Stimulated activated CD4-positive, alpha-beta T cell treated with anti-CD3 and anti-CD28 coated beads, Interleukin-15, amount 100 ng/mL, for 48 hours (primary cell): ENCODE measurements around the gene OST4.
"Not testable (repeated sequence)": the region's sequence is repeated elsewhere in the genome, so short reads cannot be mapped to it uniquely, and the experiment has no call there.

ENCODE experiments used
- DNase-seq, 2 donors: peaks; one replicate each; pipeline ENCODE4 v3.0.0-alpha.2; 2020; ENCODE audit warnings: low read depth in 2 of 2

The OST4 gene

DNA sequence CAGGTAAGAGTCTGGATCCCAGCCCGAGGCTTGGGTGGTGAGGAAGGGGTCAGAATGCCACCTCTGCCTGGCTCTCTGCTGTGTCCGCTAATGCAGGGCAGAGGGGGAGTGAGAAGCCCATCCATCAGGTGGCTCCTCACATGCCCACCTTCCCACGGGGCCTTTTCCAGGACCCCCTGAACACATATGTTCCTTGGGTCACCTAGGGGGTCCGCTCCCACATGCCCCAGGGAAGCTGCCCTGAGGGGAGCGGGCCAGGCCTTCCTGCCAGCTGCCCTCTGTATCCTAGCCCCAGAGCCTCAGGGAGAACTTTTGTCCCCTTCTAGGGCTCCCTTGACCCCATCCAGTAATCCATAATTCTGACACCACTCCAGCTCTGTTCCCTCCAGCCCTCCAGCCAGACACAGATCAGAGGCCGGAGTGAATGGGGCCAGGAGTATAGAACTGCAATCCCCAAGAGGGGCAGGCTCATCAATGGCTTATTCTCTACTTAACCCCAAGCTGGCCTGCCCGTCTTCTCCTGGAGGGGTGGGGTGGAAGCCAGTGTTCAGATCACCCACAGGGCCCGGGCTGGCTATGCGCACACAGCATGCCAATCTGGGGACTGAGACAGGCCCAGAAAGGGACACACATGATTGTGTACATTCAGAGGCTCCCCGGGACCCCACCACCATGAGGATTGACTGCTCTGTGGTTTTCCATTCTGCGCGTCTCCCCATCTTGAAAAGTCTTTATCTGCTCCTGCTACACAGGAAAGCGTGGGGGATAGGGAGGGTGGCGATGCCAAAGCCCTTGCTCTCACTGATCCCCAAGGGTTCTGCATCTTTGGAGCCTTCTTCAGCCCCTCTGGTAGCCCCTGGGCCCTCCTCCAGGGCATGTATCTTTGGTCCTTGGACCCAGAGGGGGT is 8.0 kb upstream of the OST4 start:
- no peak for DNase-seq

DNA sequence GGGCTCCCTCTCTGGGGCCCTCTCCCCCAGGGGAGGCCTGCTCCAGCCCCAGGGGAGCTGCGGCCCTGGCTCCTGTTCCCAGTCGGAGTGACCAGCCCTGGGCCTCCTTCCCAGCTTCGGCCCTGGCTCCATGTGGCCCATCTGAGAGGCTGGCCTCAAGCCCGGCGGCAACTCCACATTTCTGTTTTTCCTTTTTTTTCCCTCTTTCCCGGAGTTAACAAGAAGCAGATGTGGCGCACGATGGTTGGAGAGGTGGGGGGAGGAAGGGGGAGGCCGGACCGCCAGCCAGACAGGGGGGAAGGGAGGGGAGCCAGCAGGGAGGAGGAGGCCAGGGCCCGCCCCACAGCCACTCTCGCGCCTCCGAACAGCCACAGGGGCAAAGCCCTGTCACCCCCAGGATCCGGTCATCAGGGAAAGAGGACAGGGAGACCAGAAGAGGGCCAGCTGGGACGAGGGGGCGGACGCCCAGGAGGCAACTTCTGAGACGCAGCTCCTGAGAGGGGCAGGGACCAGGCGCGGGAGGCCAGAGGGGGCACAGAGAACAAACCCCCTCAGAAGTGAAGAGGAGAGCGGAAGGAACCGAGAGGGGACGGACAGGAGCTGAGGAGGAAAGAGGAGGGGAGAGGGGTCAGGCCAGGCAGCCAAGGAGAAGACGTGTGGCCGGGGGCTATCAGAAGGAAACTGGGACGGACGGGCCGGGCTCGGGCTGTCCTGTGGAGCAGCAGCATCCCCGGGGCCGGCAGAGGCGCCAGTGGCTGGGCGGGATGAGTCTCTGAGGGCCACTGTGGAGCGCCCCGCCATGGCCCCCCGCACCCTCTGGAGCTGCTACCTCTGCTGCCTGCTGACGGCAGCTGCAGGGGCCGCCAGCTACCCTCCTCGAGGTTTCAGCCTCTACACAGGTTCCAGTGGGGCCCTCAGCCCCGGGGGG is 7.1 kb upstream of the OST4 start, which contains the start of gene EMILIN1:
TSS of gene EMILIN1 (plus strand) at position 349 of the 928 bp plus-strand sequence. CDS start at position 800, 451 bp downstream.
- no peak for DNase-seq

DNA sequence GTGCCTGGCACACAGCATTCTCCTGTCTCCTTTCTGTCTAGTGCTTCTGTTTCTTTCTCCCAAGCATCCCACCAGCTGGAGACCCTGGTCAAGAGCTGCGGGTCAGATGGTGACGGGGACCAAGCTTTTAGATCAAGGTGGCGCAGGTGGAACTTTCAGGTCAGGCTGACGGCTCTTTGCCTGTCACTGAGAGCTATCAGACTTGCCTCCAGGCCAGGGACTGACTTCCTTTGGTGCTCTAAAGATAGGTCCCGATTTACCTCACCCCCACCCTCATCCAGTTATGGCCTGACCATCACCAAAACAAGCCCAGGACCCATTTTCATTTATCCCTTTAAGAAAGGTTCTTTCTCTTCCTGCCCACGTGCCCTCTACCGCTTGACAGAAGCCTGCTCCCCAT is 5.8 kb upstream of the OST4 start:
- no peak for DNase-seq

DNA sequence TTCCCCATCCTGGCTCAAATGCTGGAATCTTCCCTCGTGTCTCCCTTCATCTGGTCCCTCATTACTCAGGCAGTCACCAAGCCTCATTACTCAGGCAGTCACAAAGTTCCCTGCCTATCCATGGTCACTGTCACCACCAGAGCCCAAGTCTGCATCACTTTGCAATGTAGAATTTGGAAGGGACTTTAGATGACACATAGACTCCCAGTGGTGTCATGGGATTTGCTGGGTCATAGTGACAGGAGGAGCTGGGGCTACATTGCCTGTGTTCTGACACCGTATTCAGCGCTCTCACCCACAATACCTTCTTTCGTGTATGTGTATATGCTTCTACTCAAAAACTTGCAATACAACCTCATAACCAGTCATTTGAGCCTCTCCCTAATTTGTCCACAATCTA is 4.9 kb upstream of the OST4 start:
- DNase-seq, result no peak

DNA sequence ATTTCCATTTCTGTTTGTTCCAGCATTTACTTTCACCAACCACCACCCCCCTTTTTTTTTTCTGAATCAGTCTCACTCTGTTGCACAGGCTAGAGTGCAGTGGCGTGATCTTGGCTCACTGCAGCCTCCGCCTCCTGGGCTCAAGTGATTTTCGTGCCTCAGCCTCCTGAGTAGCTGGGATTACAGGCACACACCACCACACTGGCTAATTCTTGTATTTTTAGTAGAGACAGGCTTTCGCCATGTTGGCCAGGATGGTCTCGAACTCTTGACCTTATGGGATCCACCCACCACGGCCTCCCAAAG is 4.1 kb upstream of the OST4 start:
- DNase-seq, result not testable (repeated sequence)

DNA sequence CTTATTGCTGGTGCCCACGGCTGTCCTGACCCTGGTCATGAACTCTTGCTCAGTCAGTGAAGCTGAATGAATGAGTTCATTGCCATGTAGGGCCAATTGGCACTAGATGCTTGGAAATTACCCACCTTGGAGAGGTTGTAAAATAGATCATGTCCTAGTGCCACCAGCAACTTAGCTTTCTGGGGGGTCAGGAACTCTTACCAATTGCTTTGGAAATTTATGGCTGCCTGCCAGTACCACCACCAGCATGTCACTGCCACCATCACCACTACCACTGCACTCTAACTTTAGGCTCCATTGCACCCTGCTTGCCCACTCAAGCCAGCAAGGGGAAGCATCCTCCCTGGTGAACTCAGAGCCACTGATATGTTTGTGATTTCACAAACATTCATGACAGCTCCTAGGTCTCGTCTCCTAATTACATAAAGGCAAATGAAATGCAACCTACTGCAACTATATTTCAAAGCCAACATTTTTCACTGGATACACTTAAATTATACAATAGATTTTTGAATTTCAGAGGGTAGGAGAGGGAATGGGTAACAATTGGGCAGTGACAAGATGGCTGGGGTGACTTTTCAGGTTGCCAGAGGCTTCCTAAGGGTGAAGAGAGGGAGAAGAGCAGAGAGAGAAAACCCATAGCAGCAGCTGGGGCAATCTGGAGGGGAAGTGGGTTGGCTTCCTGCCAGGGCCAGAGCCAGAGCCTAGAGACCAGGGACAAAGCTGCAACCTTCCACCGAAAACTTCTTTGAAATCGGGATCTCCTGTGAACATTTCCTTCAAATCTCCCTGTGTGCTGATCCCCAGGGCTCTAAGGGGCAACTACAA is 3.5 kb upstream of the OST4 start:
- DNase-seq, result no peak

DNA sequence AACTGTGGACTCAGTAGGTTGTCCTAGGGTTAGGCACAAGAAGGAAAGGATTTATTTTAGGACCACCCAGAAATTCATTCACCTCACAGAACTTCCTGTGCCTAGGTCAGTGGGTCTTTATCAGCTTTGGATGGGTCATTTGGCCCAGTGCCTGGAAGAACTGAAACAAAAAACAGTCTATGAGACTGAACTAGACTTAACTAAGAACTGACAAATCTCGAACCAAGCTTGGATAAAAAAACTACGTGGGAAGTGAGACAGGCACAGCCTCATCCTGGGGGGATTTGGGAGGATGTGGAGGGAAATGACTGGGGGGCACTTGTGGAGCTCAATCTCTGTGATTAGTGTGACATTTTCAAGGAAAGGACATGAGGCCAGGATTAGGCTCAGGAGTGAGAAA is 2.3 kb upstream of the OST4 start:
- no peak for DNase-seq

DNA sequence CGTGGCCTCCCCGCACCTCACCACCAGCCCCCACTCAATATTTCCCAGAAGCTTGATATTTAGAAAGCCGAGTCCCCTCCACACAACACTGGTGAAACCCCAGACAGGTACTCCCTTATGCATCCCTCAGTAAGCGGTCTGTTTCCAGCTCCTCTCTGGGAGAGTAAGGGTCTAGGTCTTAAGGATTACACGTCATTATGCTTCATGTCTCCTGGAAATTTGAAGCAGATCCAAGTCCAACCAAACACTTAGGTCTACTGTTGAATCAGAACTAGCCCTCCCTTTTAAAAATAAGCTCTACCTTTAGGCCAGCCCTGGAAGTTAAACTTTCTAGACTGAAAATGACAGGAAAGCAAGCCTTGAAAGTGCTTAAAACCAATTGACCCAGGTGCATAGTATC is 1.5 kb upstream of the OST4 start:
- no peak for DNase-seq

DNA sequence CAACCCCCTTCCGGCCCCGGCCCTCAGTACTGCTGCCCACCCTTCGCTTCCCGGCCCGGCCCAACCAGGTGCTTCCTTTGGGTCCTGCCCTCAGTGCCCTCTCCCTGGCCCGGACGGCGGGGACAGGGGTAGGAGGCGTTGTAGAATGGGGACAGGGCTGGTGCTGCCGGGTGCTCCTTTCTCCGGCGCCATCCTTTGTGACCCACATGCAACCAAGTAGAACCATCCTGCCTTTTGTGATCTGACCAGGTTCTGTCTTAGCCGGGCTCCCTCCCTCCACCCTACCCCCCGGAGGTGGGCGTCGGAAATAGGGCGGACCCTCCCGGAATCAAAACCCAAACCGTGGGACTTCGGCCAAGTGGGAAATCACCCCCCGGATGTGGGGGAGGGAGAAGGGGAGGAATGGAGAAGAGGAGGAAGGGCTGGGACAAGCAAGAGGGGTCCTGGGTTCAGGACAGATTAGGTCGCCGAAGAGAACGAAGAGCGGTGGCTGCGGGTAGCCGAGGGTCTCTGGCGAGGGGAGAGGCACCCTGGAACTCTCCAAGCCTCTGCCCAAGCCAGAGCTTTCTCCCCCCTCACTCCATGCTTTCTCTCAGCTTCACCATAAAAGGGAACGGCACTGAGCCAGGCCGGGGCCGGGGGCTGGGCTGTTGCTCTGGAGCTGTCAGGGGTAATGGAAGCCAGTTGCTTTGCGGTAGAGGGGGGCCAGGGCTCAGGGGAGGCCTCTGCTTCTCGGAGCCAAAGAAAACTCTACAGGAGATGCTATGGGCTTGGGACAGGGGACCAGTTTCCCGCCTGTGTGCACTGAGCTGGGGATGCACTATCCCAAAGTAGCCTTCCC is 756 bp upstream of the OST4 start:
- no peak for DNase-seq

DNA sequence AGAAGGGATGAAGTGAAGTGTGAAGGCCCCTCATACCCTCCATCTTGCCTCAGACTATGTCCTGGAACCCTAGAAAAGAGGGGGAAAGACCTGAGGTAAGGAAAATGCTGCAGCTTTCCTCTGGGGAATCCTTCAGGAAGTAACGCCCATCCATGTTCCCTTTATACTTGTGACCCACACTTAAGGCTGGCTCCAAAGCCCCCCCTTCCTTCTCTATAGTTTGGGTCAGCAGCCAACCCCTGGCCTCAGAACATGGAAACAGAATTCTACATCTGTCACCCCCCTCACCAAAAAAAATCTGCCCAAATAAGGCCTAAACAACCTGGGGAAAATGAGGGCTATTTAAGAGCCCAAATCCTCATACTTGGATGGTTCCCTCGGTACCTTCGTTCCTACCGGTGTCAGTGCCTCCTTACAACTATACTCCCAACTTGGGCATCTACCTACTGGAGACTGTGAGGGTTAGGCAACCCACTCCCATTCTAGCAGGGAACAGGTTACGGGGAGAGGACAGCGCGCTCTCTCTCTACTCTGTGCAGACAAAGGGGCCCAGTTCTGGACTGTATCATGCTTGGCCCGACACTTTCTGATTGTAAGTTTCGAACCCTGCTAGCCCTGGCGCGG is 689 bp downstream of the OST4 start:
- no peak for DNase-seq

DNA sequence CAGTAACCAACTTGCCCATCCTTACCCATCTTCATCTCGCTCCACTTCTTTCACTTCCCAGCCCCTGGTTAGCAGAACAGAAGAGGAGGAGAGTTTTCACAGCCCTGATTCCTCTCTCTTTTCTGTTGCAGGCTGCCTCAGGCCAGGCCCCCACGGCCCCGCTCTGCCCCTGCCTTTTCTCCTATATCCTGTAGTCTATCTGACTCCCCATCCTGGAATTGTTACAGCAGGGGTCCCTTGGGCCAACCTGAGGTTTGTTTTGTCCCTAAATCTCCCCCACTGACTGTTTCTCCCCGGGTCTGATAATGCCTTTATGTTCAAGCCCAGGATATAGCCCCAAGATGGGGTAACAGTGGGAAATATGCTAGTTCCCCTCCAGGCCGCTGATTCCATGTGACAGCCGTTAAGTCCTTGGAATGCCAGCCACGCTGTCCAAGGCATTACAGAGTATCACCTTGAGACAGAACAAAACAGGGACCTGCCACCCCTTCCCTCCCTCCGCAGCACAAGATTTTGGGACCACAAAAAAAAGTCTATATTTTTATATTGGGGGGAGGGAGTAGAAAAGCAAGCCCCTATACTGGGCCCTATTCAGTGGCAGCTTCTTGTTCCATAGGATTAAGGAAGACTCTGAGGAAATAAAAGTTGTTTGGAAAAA is 1.4 kb downstream of the OST4 start:
- no peak for DNase-seq

DNA sequence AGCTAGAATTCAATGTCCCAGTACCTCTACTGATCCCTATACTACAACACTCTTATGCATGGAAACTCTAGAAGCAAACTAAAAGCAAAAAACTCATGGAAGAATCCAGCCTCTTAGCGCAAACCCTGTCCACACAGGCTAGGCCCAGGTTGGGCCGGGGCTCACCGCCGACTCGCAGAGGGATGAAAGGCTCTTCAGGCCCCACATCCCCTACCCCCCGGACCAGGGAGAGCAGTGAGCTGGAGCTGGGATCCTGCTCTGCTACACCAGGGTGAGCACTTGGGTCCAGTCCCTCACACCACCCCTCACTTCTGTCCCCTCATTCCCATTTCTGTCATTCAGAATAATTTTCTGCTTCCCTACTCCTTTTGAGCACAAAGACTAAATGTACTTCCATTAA is 2.0 kb downstream of the OST4 start:
- no peak for DNase-seq

DNA sequence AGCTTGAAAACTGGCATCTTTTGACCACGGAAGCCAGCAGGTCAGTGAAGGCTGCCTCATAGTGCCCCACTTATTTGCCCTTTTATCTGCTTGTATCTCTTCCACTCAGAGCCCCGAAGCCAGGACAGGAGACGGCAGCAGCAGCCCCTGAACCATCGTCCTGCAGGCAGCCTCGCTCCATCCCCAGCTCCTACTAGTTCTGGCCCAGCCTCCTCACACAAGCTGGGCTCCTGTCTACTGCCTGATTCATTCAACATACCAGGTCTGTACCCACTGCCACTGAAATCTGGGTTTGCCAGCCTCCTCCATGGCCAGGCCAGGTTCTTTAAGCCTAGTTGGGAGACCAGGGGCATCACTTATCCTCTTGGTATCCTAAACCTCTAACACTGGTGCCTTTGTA is 4.1 kb downstream of the OST4 start:
- DNase-seq, result no peak

DNA sequence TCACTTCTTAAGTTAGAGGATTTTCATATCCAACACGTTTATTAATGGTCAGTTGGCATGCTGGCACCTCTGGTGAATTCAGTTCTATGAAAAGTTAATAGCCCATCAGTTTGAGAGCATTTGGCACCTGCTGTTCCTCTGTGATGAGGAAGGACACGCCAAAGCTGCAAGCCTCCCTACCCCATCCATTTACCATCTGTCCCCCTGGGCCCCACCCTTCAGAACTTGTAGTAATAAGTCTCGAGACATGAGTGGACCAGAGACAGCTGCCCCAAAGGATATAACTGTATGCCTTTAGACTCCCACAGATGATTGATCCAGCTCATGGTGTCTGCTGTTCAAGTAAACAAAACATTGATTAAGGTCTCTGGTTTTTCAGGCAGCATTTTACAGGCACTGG is 6.3 kb downstream of the OST4 start:
- no peak for DNase-seq

DNA sequence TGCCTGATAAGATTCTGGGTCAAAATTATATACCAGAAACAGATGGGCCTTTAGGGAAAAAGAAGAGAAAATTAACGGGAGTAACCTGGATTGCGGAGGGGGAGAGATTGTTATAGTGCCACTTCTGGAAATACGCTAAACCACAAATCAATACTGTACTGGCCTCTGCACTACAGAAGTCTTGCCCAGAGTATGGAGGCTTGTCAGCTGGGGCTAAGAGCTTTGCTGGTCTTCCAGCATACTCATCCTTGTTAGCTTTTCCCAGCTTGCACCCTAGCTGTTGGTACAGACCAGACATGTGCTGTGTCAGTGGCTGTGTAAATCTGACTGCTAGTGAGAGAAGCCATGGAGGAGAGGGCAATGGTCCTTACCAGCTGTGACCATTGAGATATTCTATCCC is 11.1 kb downstream of the OST4 start:
- DNase-seq, result no peak

DNA sequence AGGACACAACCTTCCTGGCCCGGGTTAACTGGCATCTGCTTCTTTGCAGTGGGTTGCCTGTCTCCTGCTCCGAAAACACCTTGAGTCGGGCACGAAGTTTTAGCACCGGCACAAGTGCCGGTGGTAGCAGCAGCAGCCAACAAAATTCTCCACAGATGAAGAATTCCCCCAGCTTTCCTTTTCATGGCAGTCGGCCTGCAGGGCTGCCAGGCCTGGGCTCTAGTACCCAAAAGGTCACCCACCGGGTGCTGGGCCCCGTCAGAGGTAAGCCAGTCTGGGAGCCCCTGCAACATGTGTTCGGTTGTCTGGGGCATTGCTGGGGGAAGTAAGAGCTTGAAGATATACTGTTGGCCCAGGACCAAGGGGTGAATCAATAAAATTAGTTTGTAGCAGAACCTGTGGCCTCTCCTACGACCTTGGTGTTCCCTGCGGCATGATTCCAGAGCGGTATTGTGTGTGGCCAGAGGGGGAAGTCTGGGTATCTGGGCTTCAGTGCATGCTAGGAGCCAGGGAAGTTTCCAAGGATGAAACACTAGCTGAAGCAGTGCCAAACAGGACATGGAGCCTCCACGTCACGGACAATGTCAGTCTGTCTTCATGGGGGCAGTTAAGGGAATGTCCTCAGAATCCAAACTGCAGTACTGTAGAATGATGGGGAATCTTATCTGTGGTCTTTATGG is 12.2 kb downstream of the OST4 start:
- DNase-seq, result no peak

DNA sequence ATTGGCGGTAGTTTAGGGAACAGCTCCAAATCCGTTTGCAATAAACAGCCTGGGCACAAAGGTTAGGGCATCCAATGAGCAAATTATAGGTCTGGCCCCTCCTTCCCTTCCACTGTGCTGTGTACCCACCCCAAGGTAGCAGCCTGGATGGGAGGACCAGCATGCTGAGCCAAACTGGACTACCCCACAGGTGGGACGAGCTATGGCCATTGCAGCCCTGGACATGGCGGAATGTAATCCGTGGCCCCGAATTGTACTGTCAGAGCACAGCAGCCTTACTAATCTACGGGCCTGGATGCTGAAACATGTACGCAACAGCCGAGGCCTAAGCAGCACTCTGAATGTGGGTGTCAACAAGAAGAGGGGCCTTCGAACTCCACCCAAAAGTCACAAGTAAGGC is 13.2 kb downstream of the OST4 start:
- DNase-seq, result no peak

DNA sequence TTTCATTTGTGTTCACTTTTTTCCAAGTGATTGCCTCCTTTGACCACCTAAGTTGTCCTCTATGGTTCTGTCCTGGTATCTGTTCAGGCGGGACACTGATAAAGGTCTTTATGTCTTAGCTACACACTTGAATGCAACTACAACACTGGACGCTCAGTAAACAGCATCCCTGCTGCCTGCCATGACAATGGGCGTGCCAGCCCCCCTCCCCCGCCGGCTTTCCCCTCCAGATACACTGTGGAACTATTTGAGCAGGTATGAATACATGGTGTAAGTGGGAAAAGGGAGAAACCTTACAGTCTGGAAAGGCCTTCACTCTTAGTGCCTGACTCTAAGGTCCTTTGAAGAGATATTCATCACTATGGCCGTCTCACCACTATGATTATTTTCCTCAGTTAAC is 14.3 kb downstream of the OST4 start:
- no peak for DNase-seq

DNA sequence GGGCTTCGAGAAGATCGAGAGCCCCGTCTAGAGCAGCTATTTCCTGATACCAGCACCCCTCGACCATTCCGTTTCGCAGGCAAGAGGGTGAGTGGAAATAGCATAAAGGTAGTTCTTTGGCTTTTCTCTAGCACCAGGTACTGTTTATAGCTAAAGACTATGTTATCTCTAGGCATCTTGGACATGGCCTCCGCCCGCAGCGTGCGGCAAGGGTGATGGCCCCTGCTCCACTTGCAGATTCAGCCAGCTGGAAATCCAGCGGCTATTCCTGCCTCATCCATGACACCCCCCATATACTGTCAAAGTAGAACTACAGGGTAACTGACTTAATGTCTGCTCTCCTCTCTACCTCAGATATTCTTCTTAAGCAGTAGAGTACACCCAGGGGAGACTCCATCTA is 16.7 kb downstream of the OST4 start:
- DNase-seq, result no peak

DNA sequence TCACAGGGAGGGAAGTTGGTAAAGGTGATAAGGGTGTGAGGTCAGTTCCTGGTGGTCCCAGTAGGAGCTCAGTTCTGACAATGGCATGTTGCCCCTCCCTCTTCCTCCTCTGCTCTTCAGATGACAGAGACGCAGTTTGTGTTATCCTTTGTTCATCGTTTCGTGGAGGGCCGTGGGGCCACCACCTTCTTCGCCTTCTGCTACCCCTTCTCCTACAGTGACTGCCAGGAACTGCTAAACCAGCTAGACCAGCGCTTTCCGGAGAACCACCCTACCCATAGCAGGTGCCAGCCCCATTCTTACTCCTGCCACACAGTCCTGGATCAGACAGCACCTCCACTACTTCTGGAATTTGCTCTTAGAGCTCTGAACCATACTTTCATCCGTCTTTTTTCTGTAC is 17.7 kb downstream of the OST4 start:
- no peak for DNase-seq
